Neural progenitor cell (in vitro differentiated cells): Measurements from ENCODE around the gene UNC45B.

Source experiments
- CTCF ChIP-seq: fragments of 200-600 bp; sonication (generic); IDR thresholded peaks from 2 replicates; pipeline ENCODE4 v1.5.1; 2017; ENCODE audit warnings: antibody characterized with exemption, mild to moderate bottlenecking
- EZH2 ChIP-seq: fragments of 200-600 bp; sonication (generic); IDR thresholded peaks from 2 replicates; pipeline ENCODE4 v1.6.1; 2017; ENCODE audit warnings: antibody characterized with exemption, mild to moderate bottlenecking, moderate library complexity
- EZH2phosphoT487 ChIP-seq: fragments of 200-600 bp; sonication (generic); IDR thresholded peaks from 2 replicates; pipeline ENCODE4 v1.6.1; 2017; ENCODE audit warnings: antibody characterized with exemption

- TF ChIP-seq CTCF: no peak
- no peak for TF ChIP-seq EZH2
- TF ChIP-seq EZH2phosphoT487: no peak
These were observed 15.1 kb downstream of the UNC45B start for GRCh38 chr17:35162755-35163154.
